GM21423 (cell line): ENCODE data around the gene DEDD2.
A peak's percentile ranks its signal among the peaks of the same experiment; 100 is the strongest.

Experiments used
- ATAC-seq: cut with Tn5 transposase; IDR thresholded peaks from one replicate; pipeline ENCODE4 v1.9.1; 2021; ENCODE audit warnings: mild to moderate bottlenecking, moderate library complexity; ENCODE audit not compliant: unreplicated experiment

DEDD2 gene

GRCh38 chr19:42229855-42230351 lies 12.4 kb upstream of the DEDD2 start:
- ATAC-seq, result no peak

- no peak for ATAC-seq
Observed at GRCh38 chr19:42229301-42229854, 11.9 kb upstream of the DEDD2 start.

GRCh38 chr19:42228641-42229040 lies 11.2 kb upstream of the DEDD2 start:
- no peak for ATAC-seq

DNA sequence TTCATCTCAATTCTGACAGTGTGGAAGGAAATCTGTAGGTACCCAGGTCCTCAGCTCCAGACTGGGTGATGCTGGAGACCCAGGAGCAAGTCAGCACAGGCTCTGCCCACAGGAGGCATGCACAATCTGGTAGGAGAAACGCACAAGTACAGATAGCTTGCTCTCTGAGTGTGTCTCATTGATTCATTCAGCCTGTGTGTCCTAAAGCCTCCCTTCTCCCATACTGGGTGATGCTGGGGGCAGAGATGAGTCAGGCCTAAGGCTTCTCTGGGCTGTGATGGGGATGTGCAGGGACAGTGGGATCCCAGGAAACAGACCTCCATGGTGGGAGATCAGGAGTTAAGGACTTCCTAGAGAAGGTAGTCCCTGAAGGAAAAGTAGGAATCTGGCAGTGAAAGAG lies 9.4 kb upstream of the DEDD2 start:
- no peak for ATAC-seq

- ATAC-seq, result no peak
Observed at GRCh38 chr19:42225718-42226292, 8.3 kb upstream of the DEDD2 start.

- no peak for ATAC-seq
Observed at GRCh38 chr19:42224940-42225717, 7.7 kb upstream of the DEDD2 start.

GRCh38 chr19:42220751-42221097 lies 3.2 kb upstream of the DEDD2 start:
- no peak for ATAC-seq

DNA sequence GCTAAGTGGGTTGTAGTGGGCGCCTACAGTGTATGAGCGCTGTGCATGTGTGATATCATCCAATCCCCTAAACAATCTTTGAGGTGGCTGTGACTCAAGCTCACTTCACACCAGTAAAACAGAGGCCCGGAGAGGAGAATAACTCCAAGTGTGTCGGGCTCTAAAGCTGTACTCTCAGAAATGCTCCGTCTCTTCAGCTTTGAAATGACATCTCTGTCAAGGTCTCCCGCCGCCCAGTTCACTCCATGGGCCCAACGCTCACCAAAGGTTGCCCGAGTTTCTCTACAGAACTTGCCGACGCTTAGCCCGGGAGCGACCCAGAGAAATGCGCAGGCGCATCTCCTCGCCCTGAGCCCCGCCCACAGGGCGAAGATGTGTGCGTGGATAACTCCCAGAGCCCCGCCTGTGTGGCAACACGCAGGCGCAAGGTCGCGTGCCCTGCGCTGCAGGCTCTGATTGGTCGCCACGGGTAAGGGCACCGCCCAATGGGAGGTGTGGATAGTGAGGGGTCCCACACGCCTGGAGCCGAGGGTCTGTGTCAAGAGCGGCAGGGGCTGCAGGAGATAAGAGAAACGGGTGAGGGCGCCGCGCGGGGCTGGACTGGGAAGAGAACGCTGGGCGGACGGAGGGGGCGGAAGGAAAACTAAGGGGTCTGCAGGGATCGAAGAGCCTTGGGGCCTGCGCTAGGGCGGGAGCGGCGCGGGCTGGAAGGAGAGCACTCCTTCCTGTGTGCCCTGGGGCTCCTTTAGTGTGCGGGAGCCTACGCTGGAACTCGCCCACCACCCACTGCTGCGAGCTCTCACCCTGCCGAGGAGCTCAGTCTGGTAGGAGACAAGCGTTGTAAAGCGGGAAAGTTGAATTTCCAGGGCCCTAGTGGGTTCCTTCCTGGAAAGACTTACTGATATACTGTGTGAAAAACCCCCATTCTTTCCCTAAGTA lies 2.6 kb upstream of the DEDD2 start, which contains the start of gene ZNF526:
Gene ZNF526, plus strand, starts transcription at position 501 of the 939 bp plus-strand sequence. CDS start 4,092 bp downstream, outside the sequence.
- ATAC-seq, result peak; percentile 71

GRCh38 chr19:42216653-42217519 lies 591 bp downstream of the DEDD2 start:
- ATAC-seq, result peak; percentile 4

- ATAC-seq, result no peak
Observed at GRCh38 chr19:42214810-42215485, 2.5 kb downstream of the DEDD2 start.

DNA sequence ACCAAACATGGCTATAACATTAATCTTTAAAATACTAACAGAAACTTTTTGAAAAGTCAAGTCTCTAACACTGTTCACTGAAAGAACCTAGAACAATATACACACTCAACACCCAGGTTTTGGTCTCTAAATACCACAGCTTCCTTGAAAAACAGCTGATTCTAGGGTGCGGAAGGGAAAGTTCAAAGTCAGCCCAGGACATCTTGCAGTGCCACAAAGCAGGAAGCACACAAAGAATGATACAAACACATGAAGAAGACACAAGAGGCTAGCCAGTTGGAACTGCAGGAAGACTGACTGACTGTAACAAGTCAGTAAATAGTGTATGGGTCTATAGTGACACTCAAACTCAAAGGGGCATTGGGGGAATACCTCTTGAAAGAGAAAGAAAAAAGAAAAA lies 4.6 kb downstream of the DEDD2 start:
- no peak for ATAC-seq

- no peak for ATAC-seq
Observed at GRCh38 chr19:42208612-42209011, 8.9 kb downstream of the DEDD2 start.

GRCh38 chr19:42207767-42208271 lies 9.7 kb downstream of the DEDD2 start:
- no peak for ATAC-seq

- ATAC-seq, result no peak
Observed at GRCh38 chr19:42206871-42207755, 10.4 kb downstream of the DEDD2 start.

DNA sequence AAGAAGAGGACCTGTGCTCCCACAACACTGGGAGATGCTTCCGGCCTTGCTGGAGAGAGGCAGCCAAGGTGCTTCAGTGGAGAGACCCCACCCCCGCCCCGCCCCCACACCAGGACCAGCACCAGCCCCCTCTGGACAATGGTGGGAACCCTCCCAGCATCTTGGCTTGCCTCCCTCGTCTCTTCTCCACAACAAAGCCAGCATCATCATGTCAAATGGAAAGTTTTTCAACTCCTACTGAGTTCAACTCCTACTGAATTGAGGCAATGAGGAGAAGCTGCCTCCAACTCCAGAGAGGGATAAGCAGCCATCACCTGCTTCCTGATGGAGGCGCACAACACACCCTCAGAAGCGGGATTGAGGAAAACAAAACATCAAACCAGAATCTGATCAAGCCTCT lies 12.8 kb downstream of the DEDD2 start:
- ATAC-seq, result no peak

DNA sequence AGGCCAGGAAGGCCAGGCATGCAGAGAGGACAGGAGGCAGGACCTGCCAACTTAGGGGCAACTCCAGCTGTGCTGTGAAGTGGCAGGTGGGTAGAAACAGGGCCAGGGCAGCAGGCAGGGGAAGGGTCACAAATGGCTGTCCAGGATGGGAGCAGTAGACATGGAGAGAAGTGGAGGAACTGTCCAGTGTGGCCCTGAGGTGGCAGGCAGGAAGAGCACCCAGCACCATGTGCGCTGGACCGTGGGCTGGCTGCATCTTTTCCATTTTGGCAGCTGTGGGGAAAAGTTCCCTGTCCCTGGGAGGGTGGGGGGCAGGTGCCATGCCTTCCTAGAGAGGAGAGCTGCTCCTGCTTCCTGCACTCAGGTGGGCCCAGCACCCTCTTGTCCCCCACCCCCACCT lies 13.8 kb downstream of the DEDD2 start:
- no peak for ATAC-seq

DNA sequence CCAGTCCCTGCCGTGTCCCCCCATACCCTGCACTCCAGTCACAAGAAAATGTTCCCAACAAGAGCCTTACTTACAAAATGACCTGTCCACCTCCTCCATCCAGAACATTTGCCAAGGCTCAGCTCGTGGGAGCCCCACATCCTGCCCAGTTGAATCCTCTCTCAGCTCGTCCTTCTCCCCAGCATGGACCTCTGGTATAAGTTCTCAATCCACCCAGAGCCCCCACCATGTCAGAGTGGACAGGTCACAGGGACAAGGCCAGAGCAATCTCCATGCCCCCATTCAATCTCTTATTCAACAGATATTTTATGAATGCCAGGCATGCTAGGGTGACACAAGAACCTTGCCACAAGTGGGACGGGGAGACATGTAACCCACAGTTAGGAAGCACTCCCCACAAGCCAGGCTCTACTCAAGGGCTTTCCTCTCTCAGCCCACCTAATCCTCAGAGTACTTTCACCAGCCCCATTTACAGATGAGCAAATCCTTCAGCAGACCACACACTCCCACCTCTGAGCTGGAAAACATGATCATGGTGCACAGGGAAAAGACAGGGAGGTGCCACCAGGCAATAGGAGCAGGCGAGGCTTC lies 15.1 kb downstream of the DEDD2 start:
- ATAC-seq, result no peak
